Neural progenitor cell (in vitro differentiated cells): Measurements from ENCODE around the gene PIGR. TPM values are rescaled to one million over a fixed set of nuclear protein-coding genes. Genes with fewer than 3 reads are reported as not detected.
A peak's percentile ranks its signal among the peaks of the same experiment; 100 is the strongest.
"Not testable (repeated sequence)": the region's sequence is repeated elsewhere in the genome, so short reads cannot be mapped to it uniquely, and the experiment has no call there.

ENCODE experiments used
- DNase-seq: peaks from one replicate; pipeline ENCODE4 v3.0.0-alpha.2; 2016; ENCODE audit warnings: low spot score
- H2AFZ ChIP-seq: fragments of 200-600 bp; sonication (generic); replicated peaks from 2 replicates; pipeline ENCODE4 v1.6.1; 2016; ENCODE audit warnings: antibody characterized with exemption
- H3F3A ChIP-seq: fragments of 200-600 bp; sonication (generic); 2 replicates; pipeline ENCODE4 v1.6.1; 2016; ENCODE audit warnings: antibody characterized with exemption, low read depth
- H3K27ac ChIP-seq: fragments of 200-600 bp; sonication (generic); 2 replicates; pipeline ENCODE4 v1.5.1; 2016; ENCODE audit warnings: mild to moderate bottlenecking
- H3K27me3 ChIP-seq: fragments of 200-600 bp; sonication (generic); 2 replicates; pipeline ENCODE4 v1.6.1; 2016; ENCODE audit warnings: mild to moderate bottlenecking, moderate library complexity
- H3K36me3 ChIP-seq: fragments of 200-600 bp; sonication (generic); 2 replicates; pipeline ENCODE4 v1.5.1; 2016
- H3K4me1 ChIP-seq: fragments of 200-600 bp; sonication (generic); 2 replicates; pipeline ENCODE4 v1.6.1; 2016; ENCODE audit warnings: mixed run types
- H3K4me2 ChIP-seq: fragments of 200-600 bp; sonication (generic); 2 replicates; pipeline ENCODE4 v1.6.1; 2016
- H3K4me3 ChIP-seq: fragments of 200-600 bp; sonication (generic); 2 replicates; pipeline ENCODE4 v1.5.1; 2016
- H3K79me2 ChIP-seq: fragments of 200-600 bp; sonication (generic); 2 replicates; pipeline ENCODE4 v1.6.1; 2016; ENCODE audit warnings: low read depth
- H3K9ac ChIP-seq: fragments of 200-600 bp; sonication (generic); 2 replicates; pipeline ENCODE4 v1.6.1; 2016
- H3K9me3 ChIP-seq: fragments of 200-600 bp; sonication (generic); 2 replicates; pipeline ENCODE4 v1.5.1; 2016; ENCODE audit warnings: low read depth
- H4K20me1 ChIP-seq: fragments of 200-600 bp; sonication (generic); 2 replicates; pipeline ENCODE4 v1.6.1; 2016; ENCODE audit warnings: low read depth
- H3K27ac Mint-ChIP-seq: 3 replicates; pipeline ENCODE4 v1.8.0; 2021; ENCODE audit warnings: mixed read lengths
- H3K27me3 Mint-ChIP-seq: 2 replicates; pipeline ENCODE4 v1.8.0; 2022; ENCODE audit warnings: low read depth, mild to moderate bottlenecking, inconsistent platforms, moderate library complexity, mixed read lengths; ENCODE audit not compliant: insufficient read depth
- H3K36me3 Mint-ChIP-seq: 3 replicates; pipeline ENCODE4 v1.8.0; 2021; ENCODE audit warnings: mixed read lengths
- H3K4me1 Mint-ChIP-seq: 3 replicates; pipeline ENCODE4 v1.8.0; 2021; ENCODE audit warnings: mixed read lengths
- H3K4me3 Mint-ChIP-seq: 3 replicates; pipeline ENCODE4 v1.8.0; 2021; ENCODE audit warnings: mild to moderate bottlenecking, moderate library complexity, mixed read lengths
- H3K9me3 Mint-ChIP-seq: 3 replicates; pipeline ENCODE4 v1.8.0; 2020; ENCODE audit warnings: mixed read lengths
- CTCF ChIP-seq: fragments of 200-600 bp; sonication (generic); IDR thresholded peaks from 2 replicates; pipeline ENCODE4 v1.5.1; 2017; ENCODE audit warnings: antibody characterized with exemption, mild to moderate bottlenecking
- EZH2 ChIP-seq: fragments of 200-600 bp; sonication (generic); IDR thresholded peaks from 2 replicates; pipeline ENCODE4 v1.6.1; 2017; ENCODE audit warnings: antibody characterized with exemption, mild to moderate bottlenecking, moderate library complexity
- EZH2phosphoT487 ChIP-seq: fragments of 200-600 bp; sonication (generic); IDR thresholded peaks from 2 replicates; pipeline ENCODE4 v1.6.1; 2017; ENCODE audit warnings: antibody characterized with exemption
- total RNA-seq: library from RNA; depleted of rRNA; stranded (reverse); fragments of >200 nt; gene quantifications from 2 replicates; pipeline ENCODE4 v1.2.3, GENCODE V29; 2015; ENCODE audit warnings: low replicate concordance

The PIGR gene
- total RNA-seq, 1 donor from 2014 or later: not detected

GRCh38 chr1:206926286-206926685, 20.0 kb downstream of the PIGR start:
- Histone ChIP-seq H3K79me2 (no peaks in the 10 kb centered on the region), H4K20me1 (no peaks in the 10 kb centered on the region), H3K4me3 (no peak overlapping the region), H3K9ac (no peak overlapping the region), H3K4me1 (no peaks in the 10 kb centered on the region), H3K4me2 (no peak overlapping the region), H3K9me3 (no peaks in the 10 kb centered on the region), H3F3A (no peaks in the 10 kb centered on the region), H3K27ac (no peak overlapping the region), H3K27me3 (no peaks in the 10 kb centered on the region), H2AFZ (no peak overlapping the region), H3K36me3 (no peaks in the 10 kb centered on the region)
- H3K9me3 Mint-ChIP-seq: no peaks in the 10 kb centered on the region
- H3K4me1 Mint-ChIP-seq: no peaks in the 10 kb centered on the region
- no peak overlapping the region for H3K27ac Mint-ChIP-seq
- DNase-seq: no peak
- H3K4me3 Mint-ChIP-seq: no peak overlapping the region
- no peak for TF ChIP-seq EZH2
- no peak for TF ChIP-seq CTCF
- no peak for TF ChIP-seq EZH2phosphoT487
- H3K27me3 Mint-ChIP-seq: no peaks in the 10 kb centered on the region
- no peaks in the 10 kb centered on the region for H3K36me3 Mint-ChIP-seq

GRCh38 chr1:206925106-206925736, 21.0 kb downstream of the PIGR start:
- Histone ChIP-seq H3K36me3 (no peaks in the 10 kb centered on the region), H3K4me2 (no peak overlapping the region), H3K9ac (no peak overlapping the region), H3K4me3 (no peak overlapping the region), H3K79me2 (no peaks in the 10 kb centered on the region), H3F3A (no peaks in the 10 kb centered on the region), H2AFZ (no peak overlapping the region), H3K27me3 (no peaks in the 10 kb centered on the region), H4K20me1 (no peaks in the 10 kb centered on the region), H3K4me1 (no peaks in the 10 kb centered on the region), H3K9me3 (no peaks in the 10 kb centered on the region), H3K27ac (no peak overlapping the region)
- Mint-ChIP-seq H3K36me3 (no peaks in the 10 kb centered on the region), H3K9me3 (no peaks in the 10 kb centered on the region), H3K27me3 (peaks cover 3% of the 10 kb centered on the region), H3K4me1 (no peaks in the 10 kb centered on the region), H3K27ac (no peak overlapping the region), H3K4me3 (no peak overlapping the region)
- TF ChIP-seq CTCF: peak; percentile 4
- no peak for TF ChIP-seq EZH2
- TF ChIP-seq EZH2phosphoT487: no peak
- DNase-seq: no peak

GRCh38 chr1:206924592-206925105, 21.6 kb downstream of the PIGR start:
- Histone ChIP-seq H3K4me3 (no peak overlapping the region), H3F3A (no peaks in the 10 kb centered on the region), H3K79me2 (no peaks in the 10 kb centered on the region), H3K27ac (no peak overlapping the region), H3K4me1 (no peaks in the 10 kb centered on the region), H3K27me3 (no peaks in the 10 kb centered on the region), H4K20me1 (no peaks in the 10 kb centered on the region), H3K4me2 (no peak overlapping the region), H3K9me3 (no peaks in the 10 kb centered on the region), H3K36me3 (no peaks in the 10 kb centered on the region), H3K9ac (no peak overlapping the region), H2AFZ (no peak overlapping the region)
- H3K9me3 Mint-ChIP-seq: no peaks in the 10 kb centered on the region
- no peak overlapping the region for H3K4me3 Mint-ChIP-seq
- H3K4me1 Mint-ChIP-seq: no peaks in the 10 kb centered on the region
- H3K27me3 Mint-ChIP-seq: peaks cover 3% of the 10 kb centered on the region
- H3K36me3 Mint-ChIP-seq: no peaks in the 10 kb centered on the region
- no peak overlapping the region for H3K27ac Mint-ChIP-seq
- no peak for TF ChIP-seq CTCF
- no peak for TF ChIP-seq EZH2phosphoT487
- TF ChIP-seq EZH2: no peak
- no peak for DNase-seq

GRCh38 chr1:206923961-206924557, 22.2 kb downstream of the PIGR start:
- not testable (repeated sequence) for H3K9me3 ChIP-seq, H3K36me3 ChIP-seq, H3K4me2 ChIP-seq, H3K9ac ChIP-seq, H2AFZ ChIP-seq, H4K20me1 ChIP-seq, H3K4me1 ChIP-seq, H3K4me1 Mint-ChIP-seq, H3K9me3 Mint-ChIP-seq, H3K4me3 Mint-ChIP-seq, H3K79me2 ChIP-seq, H3K36me3 Mint-ChIP-seq, DNase-seq, H3F3A ChIP-seq, H3K27ac Mint-ChIP-seq, H3K27me3 Mint-ChIP-seq, H3K27ac ChIP-seq, H3K27me3 ChIP-seq, H3K4me3 ChIP-seq
